Measurements from ENCODE around the gene NPS.

The NPS gene

GRCh38 chr10:127532659-127533058 lies 16.4 kb upstream of the NPS start:
- no peak for DNase-seq (ENCODE audit: low read depth)
- no peak for TF ChIP-seq CTCF (conservative IDR thresholded peaks at IDR 0.05; ENCODE audit: control insufficient read depth, insufficient read depth, low read depth, low read length)
- no peak overlapping the region for H3K4me3 ChIP-seq (ENCODE audit: control insufficient read depth, low read depth, low read length)

- TF ChIP-seq CTCF (conservative IDR thresholded peaks at IDR 0.05; ENCODE audit: control insufficient read depth, insufficient read depth, low read depth, low read length) = no peak
- DNase-seq (ENCODE audit: low read depth) = no peak
- H3K4me3 ChIP-seq (ENCODE audit: control insufficient read depth, low read depth, low read length) = no peak overlapping the region
Measured at GRCh38 chr10:127534074-127534473, 15.0 kb upstream of the NPS start.

GRCh38 chr10:127534496-127534895 lies 14.6 kb upstream of the NPS start:
- H3K4me3 ChIP-seq (ENCODE audit: control insufficient read depth, low read depth, low read length) = no peak overlapping the region
- no peak for TF ChIP-seq CTCF (conservative IDR thresholded peaks at IDR 0.05; ENCODE audit: control insufficient read depth, insufficient read depth, low read depth, low read length)
- DNase-seq (ENCODE audit: low read depth) = no peak

GRCh38 chr10:127535802-127536515 lies 13.2 kb upstream of the NPS start:
- no peak for DNase-seq (ENCODE audit: low read depth)
- H3K4me3 ChIP-seq (ENCODE audit: control insufficient read depth, low read depth, low read length) = no peak overlapping the region
- no peak for TF ChIP-seq CTCF (conservative IDR thresholded peaks at IDR 0.05; ENCODE audit: control insufficient read depth, insufficient read depth, low read depth, low read length)

GRCh38 chr10:127536972-127537760 lies 11.9 kb upstream of the NPS start:
- DNase-seq (ENCODE audit: low read depth) = no peak
- H3K4me3 ChIP-seq (ENCODE audit: control insufficient read depth, low read depth, low read length) = no peak overlapping the region
- no peak for TF ChIP-seq CTCF (conservative IDR thresholded peaks at IDR 0.05; ENCODE audit: control insufficient read depth, insufficient read depth, low read depth, low read length)

GRCh38 chr10:127537924-127538323 lies 11.2 kb upstream of the NPS start:
- no peak overlapping the region for H3K4me3 ChIP-seq (ENCODE audit: control insufficient read depth, low read depth, low read length)
- TF ChIP-seq CTCF (conservative IDR thresholded peaks at IDR 0.05; ENCODE audit: control insufficient read depth, insufficient read depth, low read depth, low read length) = no peak
- no peak for DNase-seq (ENCODE audit: low read depth)

All from fibroblast of mammary gland (primary cell).